GM12878 (cell line): ENCODE measurements around the gene TCF12. TPM values are rescaled to one million over a fixed set of nuclear protein-coding genes. Genes with fewer than 3 reads are reported as not detected.

Experiments
- ATAC-seq: fragments of 200-7000 bp; cut with Tn5 transposase; 3 replicates; pipeline ENCODE4 v1.9.1; 2020; ENCODE audit warnings: mild to moderate bottlenecking, moderate library complexity
- BruUV-seq: library from RNA; stranded (reverse); fragments of 400-500 nt; replicated peaks from 2 replicates; lab custom pipeline; 2021; lab: Mats Ljungman, UMichigan
- CTCF ChIA-PET: fragments of 300-600 bp; sonication (Branson Sonifier 250); formaldehyde crosslinking; extraction: SDS; loops from one replicate; lab custom pipeline; 2021; ENCODE audit warnings: inconsistent platforms; lab: Yijun Ruan, JAX
- POLR2A ChIA-PET: fragments of 350-600 bp; formaldehyde crosslinking; extraction: SDS; loops from one replicate; lab custom pipeline; 2021; ENCODE audit warnings: inconsistent platforms; lab: Charles Lee
- RAD21 ChIA-PET: fragments of 300-600 bp; sonication (Branson Sonifier 250); formaldehyde crosslinking; loops from one replicate; lab custom pipeline; 2023; ENCODE audit warnings: antibody characterized with exemption; ENCODE audit not compliant: unreplicated experiment; lab: Charles Lee
- SMC1A ChIA-PET: fragments of 300-600 bp; sonication (Branson Sonifier 250); formaldehyde crosslinking; loops from one replicate; lab custom pipeline; 2023; ENCODE audit not compliant: unreplicated experiment, uncharacterized antibody; lab: Charles Lee
- DNase-seq: peaks from one replicate; pipeline ENCODE4 v3.0.0-alpha.2; 2011; ENCODE audit warnings: low read depth, low spot score
- FAIRE-seq: peaks from 3 replicates; lab custom pipeline; 2011; peaks lifted over from hg19 to GRCh38; lab: Jason Lieb, UNC
- H2AFZ ChIP-seq: 2 replicates; pipeline ENCODE4 v1.6.0; 2011; ENCODE audit warnings: low read depth, low read length, control low read depth; ENCODE audit not compliant: control insufficient read depth
- H3K27ac ChIP-seq: 2 replicates; pipeline ENCODE4 v1.5.1; 2011; ENCODE audit warnings: control low read depth; ENCODE audit not compliant: control insufficient read depth, insufficient read depth
- H3K27me3 ChIP-seq, 2 experiments: replicated peaks in 1 of 2; 2 replicates each; pipeline versions ENCODE4 v1.6.0 to v1.6.1; 2011; ENCODE audit warnings: low read length in 1 of 2; ENCODE audit not compliant: control insufficient read depth in 2 of 2, insufficient read depth in 2 of 2
- H3K36me3 ChIP-seq, 2 experiments: 2 replicates each; pipeline ENCODE4 v1.5.1; 2011; ENCODE audit warnings: low read length in 1 of 2; ENCODE audit not compliant: control insufficient read depth in 2 of 2, insufficient read depth in 2 of 2
- H3K4me1 ChIP-seq: 2 replicates; pipeline ENCODE4 v1.6.1; 2011; ENCODE audit warnings: mild to moderate bottlenecking, low read length, moderate library complexity, mixed read lengths; ENCODE audit not compliant: control insufficient read depth, insufficient read depth
- H3K4me2 ChIP-seq: 2 replicates; pipeline ENCODE4 v1.6.0; 2011; ENCODE audit warnings: control low read depth; ENCODE audit not compliant: control insufficient read depth, insufficient read depth
- H3K4me3 ChIP-seq: fragments of 200-600 bp; sonication (generic); 2 replicates; pipeline ENCODE4 v1.5.1; 2016
- H3K79me2 ChIP-seq: 2 replicates; pipeline ENCODE4 v1.6.0; 2011; ENCODE audit warnings: low read length; ENCODE audit not compliant: control insufficient read depth, insufficient read depth
- H3K9ac ChIP-seq: 2 replicates; pipeline ENCODE4 v1.8.0; 2011; ENCODE audit warnings: low read length, control low read depth, mixed read lengths; ENCODE audit not compliant: control insufficient read depth, insufficient read depth
- H3K9me3 ChIP-seq: replicated peaks from 3 replicates; pipeline ENCODE4 v1.5.1; 2011; ENCODE audit warnings: mild to moderate bottlenecking, low read length; ENCODE audit not compliant: control insufficient read depth, insufficient read depth
- H4K20me1 ChIP-seq: 2 replicates; pipeline ENCODE4 v1.6.0; 2011; ENCODE audit not compliant: control insufficient read depth, insufficient read depth
- CBX5 ChIP-seq: sonication (generic); IDR thresholded peaks from 2 replicates; pipeline ENCODE4 v1.6.1; 2016; ENCODE audit warnings: low read depth, moderate library complexity, mild to moderate bottlenecking, inconsistent platforms
- IRF4 ChIP-seq: IDR thresholded peaks from 2 replicates; pipeline ENCODE4 v1.6.1; 2011; ENCODE audit warnings: low read depth, low read length
- MEF2A ChIP-seq: IDR thresholded peaks from 2 replicates; pipeline ENCODE4 v1.6.1; 2011; ENCODE audit warnings: low read depth, mild to moderate bottlenecking, low read length, moderate library complexity; ENCODE audit not compliant: insufficient read depth
- TCF12 ChIP-seq: IDR thresholded peaks from 2 replicates; pipeline ENCODE4 v1.6.1; 2011; ENCODE audit warnings: low read depth, mild to moderate bottlenecking, low read length
- in situ Hi-C: fragments of 300-500 bp; cut with MboI; formaldehyde crosslinking; loops from 9 replicates; pipeline ENCODE4 v1.14.3; 2018; ENCODE audit warnings: mixed read lengths
- intact Hi-C: fragments of 100-400 bp; cut with micrococcal nuclease; formaldehyde crosslinking; loops from one replicate; pipeline ENCODE4 v1.14.2; 2022; ENCODE audit not compliant: unreplicated experiment
- polyA plus RNA-seq, 11 experiments: library from polyadenylated mRNA; depleted of rRNA in 4 of 11; unstranded in 6 of 11; stranded (reverse) in 5 of 11; fragments of >200 nt; fragmentation: Nextera tagmentation in 4 of 11; fragmentation: Illumina TruSeq in 1 of 11; extraction: Ambion mirVana in 4 of 11; extraction: Trizol in 1 of 11; gene quantifications; 1 replicate in 1 of 11; 2 replicates in 10 of 11; pipeline versions ENCODE4 v1.2.1 to v1.2.3, GENCODE V29; 2011 to 2016; ENCODE audit warnings: inconsistent platforms in 2 of 11, missing spikeins in 2 of 11, low read depth in 1 of 11
- total RNA-seq, 4 experiments: library from RNA; depleted of rRNA in 3 of 4; stranded (reverse); fragments of >200 nt in 3 of 4; fragmentation: Illumina TruSeq in 1 of 4; extraction: Trizol in 1 of 4; gene quantifications; 2 replicates each; pipeline versions ENCODE4 v1.2.1 to v1.2.3, GENCODE V29; 2013 to 2021
- TF ChIP-seq, protein P1 (sequence below): fragments of 150-350 bp; IDR thresholded peaks from 2 replicates; pipeline ENCODE4 v1.6.1; 2014; ENCODE audit warnings: mild to moderate bottlenecking, low read depth, low read length
- TF ChIP-seq, protein P2 (sequence below): fragments of 450-650 bp; IDR thresholded peaks from 2 replicates; pipeline ENCODE4 v1.6.1; 2017; ENCODE audit warnings: mild to moderate bottlenecking
- TF ChIP-seq, protein P3 (sequence below): fragments of 450-650 bp; IDR thresholded peaks from 2 replicates; pipeline ENCODE4 v1.6.1; 2017; ENCODE audit warnings: borderline replicate concordance
- TF ChIP-seq, protein P4 (sequence below): IDR thresholded peaks from 2 replicates; pipeline ENCODE4 v1.6.1; 2011; ENCODE audit warnings: borderline replicate concordance, low read depth, mild to moderate bottlenecking, moderate library complexity, mixed read lengths, low read length; ENCODE audit not compliant: insufficient read depth; ENCODE audit errors: extremely low read length

The TCF12 gene
- total and polyA plus RNA-seq, 10 of the 15 experiments (the other 5 are each of a cell fraction or from before 2014, with no cell fraction given): 8.2 to 70.9 (median 49.5) TPM

DNA sequence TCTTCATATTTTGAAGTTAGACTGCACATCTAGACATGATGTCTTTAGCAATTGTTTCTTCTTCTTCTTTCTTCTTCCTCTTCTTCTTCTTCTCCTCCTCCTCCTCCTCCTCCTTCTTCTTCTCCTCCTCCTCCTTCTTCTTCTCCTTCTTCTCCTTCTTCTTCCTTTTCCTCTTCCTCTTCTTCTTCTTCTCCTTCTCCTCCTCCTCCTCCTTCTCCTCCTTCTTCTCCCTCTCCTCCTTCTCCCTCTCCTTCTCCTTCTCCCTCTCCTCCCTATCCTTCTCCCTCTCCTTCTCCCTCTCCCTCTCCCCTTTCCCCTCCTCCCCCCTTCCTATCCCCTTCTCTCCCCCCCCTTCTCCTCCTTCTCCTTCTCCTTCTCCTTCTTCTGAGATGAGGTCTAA lies 21.9 kb downstream of the TCF12 start:
- no peaks in the 10 kb centered on the region for H4K20me1 ChIP-seq
- ChIA-PET POLR2A (interaction anchor here (1.2 kb wide), 1 partner anchor 66 kb away, joined by 4 read pairs; no protein-coding TSS in a partner anchor), CTCF (interaction anchor here (0.6 to 0.7 kb wide), 2 partner anchors 141 to 1085 kb away, joined by 3 read pairs; no protein-coding TSS in a partner anchor), SMC1A (interaction anchor here (1.2 kb wide), 1 partner anchor 9 kb away, joined by 4 read pairs; no protein-coding TSS in a partner anchor), RAD21 (no interaction called here)
- H3K4me2 ChIP-seq: no peak overlapping the region
- no peaks in the 10 kb centered on the region for H3K4me1 ChIP-seq
- ATAC-seq (no peak), DNase-seq (no peak), FAIRE-seq (no peak)
- intact Hi-C loops (no loop called here), in situ Hi-C loops (no loop called here)
- H3K36me3 ChIP-seq: no peaks in the 10 kb centered on the region
- H3K27me3 ChIP-seq: no peaks in the 10 kb centered on the region
- H3K9ac ChIP-seq: no peak overlapping the region
- peaks cover 30% of the 10 kb centered on the region for H3K79me2 ChIP-seq
- no peak overlapping the region for H3K27ac ChIP-seq
- no TSS peak for BruUV-seq
- no peaks in the 10 kb centered on the region; the same call in 2 of the 3 replicates for H3K9me3 ChIP-seq
- no peak overlapping the region for H2AFZ ChIP-seq
- H3K4me3 ChIP-seq: no peak overlapping the region
- TF ChIP-seq MEF2A: no peak
- TF ChIP-seq, protein P1, sequence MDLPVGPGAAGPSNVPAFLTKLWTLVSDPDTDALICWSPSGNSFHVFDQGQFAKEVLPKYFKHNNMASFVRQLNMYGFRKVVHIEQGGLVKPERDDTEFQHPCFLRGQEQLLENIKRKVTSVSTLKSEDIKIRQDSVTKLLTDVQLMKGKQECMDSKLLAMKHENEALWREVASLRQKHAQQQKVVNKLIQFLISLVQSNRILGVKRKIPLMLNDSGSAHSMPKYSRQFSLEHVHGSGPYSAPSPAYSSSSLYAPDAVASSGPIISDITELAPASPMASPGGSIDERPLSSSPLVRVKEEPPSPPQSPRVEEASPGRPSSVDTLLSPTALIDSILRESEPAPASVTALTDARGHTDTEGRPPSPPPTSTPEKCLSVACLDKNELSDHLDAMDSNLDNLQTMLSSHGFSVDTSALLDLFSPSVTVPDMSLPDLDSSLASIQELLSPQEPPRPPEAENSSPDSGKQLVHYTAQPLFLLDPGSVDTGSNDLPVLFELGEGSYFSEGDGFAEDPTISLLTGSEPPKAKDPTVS: no peak
- TF ChIP-seq, protein P2, sequence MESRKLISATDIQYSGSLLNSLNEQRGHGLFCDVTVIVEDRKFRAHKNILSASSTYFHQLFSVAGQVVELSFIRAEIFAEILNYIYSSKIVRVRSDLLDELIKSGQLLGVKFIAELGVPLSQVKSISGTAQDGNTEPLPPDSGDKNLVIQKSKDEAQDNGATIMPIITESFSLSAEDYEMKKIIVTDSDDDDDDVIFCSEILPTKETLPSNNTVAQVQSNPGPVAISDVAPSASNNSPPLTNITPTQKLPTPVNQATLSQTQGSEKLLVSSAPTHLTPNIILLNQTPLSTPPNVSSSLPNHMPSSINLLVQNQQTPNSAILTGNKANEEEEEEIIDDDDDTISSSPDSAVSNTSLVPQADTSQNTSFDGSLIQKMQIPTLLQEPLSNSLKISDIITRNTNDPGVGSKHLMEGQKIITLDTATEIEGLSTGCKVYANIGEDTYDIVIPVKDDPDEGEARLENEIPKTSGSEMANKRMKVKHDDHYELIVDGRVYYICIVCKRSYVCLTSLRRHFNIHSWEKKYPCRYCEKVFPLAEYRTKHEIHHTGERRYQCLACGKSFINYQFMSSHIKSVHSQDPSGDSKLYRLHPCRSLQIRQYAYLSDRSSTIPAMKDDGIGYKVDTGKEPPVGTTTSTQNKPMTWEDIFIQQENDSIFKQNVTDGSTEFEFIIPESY: no peak
- no peak for TF ChIP-seq IRF4
- TF ChIP-seq, protein P3, sequence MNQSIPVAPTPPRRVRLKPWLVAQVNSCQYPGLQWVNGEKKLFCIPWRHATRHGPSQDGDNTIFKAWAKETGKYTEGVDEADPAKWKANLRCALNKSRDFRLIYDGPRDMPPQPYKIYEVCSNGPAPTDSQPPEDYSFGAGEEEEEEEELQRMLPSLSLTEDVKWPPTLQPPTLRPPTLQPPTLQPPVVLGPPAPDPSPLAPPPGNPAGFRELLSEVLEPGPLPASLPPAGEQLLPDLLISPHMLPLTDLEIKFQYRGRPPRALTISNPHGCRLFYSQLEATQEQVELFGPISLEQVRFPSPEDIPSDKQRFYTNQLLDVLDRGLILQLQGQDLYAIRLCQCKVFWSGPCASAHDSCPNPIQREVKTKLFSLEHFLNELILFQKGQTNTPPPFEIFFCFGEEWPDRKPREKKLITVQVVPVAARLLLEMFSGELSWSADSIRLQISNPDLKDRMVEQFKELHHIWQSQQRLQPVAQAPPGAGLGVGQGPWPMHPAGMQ: no peak
- TF ChIP-seq TCF12: no peak
- TF ChIP-seq CBX5: no peak
- TF ChIP-seq, protein P4, sequence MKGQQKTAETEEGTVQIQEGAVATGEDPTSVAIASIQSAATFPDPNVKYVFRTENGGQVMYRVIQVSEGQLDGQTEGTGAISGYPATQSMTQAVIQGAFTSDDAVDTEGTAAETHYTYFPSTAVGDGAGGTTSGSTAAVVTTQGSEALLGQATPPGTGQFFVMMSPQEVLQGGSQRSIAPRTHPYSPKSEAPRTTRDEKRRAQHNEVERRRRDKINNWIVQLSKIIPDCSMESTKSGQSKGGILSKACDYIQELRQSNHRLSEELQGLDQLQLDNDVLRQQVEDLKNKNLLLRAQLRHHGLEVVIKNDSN: no peak
- TF ChIP-seq, all 136 proteins: peak for 0
